ENCODE results near the gene PHF12. TPM values are rescaled to one million over a fixed set of nuclear protein-coding genes. Genes with fewer than 3 reads are reported as not detected.

PHF12 gene
- total and polyA plus RNA-seq, 9 donors, result 22.7 to 62.7 (median 48.6) TPM

GRCh38 chr17:28944862-28945741, 6.2 kb downstream of the PHF12 start:
- DNase-seq, result no peak
- TF ChIP-seq CTCF (IDR thresholded peaks at IDR 0.05) (no peak), EP300 (IDR thresholded peaks at IDR 0.05) (no peak), POLR2A (IDR thresholded peaks at IDR 0.05) (no peak)
- Histone ChIP-seq H3K27me3 (no peaks in the 10 kb centered on the region), H3K4me1 (ENCODE audit: insufficient read depth) (peaks cover 12% of the 10 kb centered on the region), H3K36me3 (no peaks in the 10 kb centered on the region), H3K4me3 (no peak overlapping the region), H3K27ac (no peak overlapping the region), H3K9me3 (no peaks in the 10 kb centered on the region)
- intact Hi-C loops (cut with DNase I), result no loop called here
- WGBS, 3 donors, result 10 to 24% (median 18%) methylated on average over 8 of the region's 8 CpGs

GRCh38 chr17:28944343-28944742, 7.0 kb downstream of the PHF12 start:
- WGBS, 3 donors, result 85 to 87% (median 85%) methylated on average over 4 of the region's 4 CpGs
- no peak for TF ChIP-seq CTCF (IDR thresholded peaks at IDR 0.05)
- TF ChIP-seq EP300 (IDR thresholded peaks at IDR 0.05), result no peak
- TF ChIP-seq POLR2A (IDR thresholded peaks at IDR 0.05), result no peak
- Histone ChIP-seq H3K4me3 (no peak overlapping the region), H3K9me3 (no peaks in the 10 kb centered on the region), H3K27me3 (no peaks in the 10 kb centered on the region), H3K36me3 (no peaks in the 10 kb centered on the region), H3K27ac (no peak overlapping the region), H3K4me1 (ENCODE audit: insufficient read depth) (peaks cover 12% of the 10 kb centered on the region)
- intact Hi-C loops (cut with DNase I), result no loop called here
- no peak for DNase-seq

- no peaks in the 10 kb centered on the region for H3K36me3 ChIP-seq
- no peaks in the 10 kb centered on the region for H3K9me3 ChIP-seq
- WGBS, 3 donors, result 87 to 94% (median 90%) methylated on average over 2 of the region's 2 CpGs
- intact Hi-C loops (cut with DNase I), result no loop called here
- no peaks in the 10 kb centered on the region for H3K27me3 ChIP-seq
- TF ChIP-seq POLR2A (IDR thresholded peaks at IDR 0.05) (no peak), CTCF (IDR thresholded peaks at IDR 0.05) (no peak), EP300 (IDR thresholded peaks at IDR 0.05) (no peak)
- H3K4me1 ChIP-seq (ENCODE audit: insufficient read depth), result peaks cover 14% of the 10 kb centered on the region
- no peak overlapping the region for H3K27ac ChIP-seq
- DNase-seq, result no peak
- no peak overlapping the region for H3K4me3 ChIP-seq
These were observed 8.4 kb downstream of the PHF12 start for GRCh38 chr17:28942925-28943324.

GRCh38 chr17:28941251-28941650, 10.1 kb downstream of the PHF12 start:
- DNase-seq, result no peak
- no peak overlapping the region for H3K27ac ChIP-seq
- intact Hi-C loops (cut with DNase I), result no loop called here
- H3K36me3 ChIP-seq, result no peaks in the 10 kb centered on the region
- H3K27me3 ChIP-seq, result no peaks in the 10 kb centered on the region
- TF ChIP-seq EP300 (IDR thresholded peaks at IDR 0.05), result no peak
- no peak for TF ChIP-seq CTCF (IDR thresholded peaks at IDR 0.05)
- TF ChIP-seq POLR2A (IDR thresholded peaks at IDR 0.05), result no peak
- H3K4me3 ChIP-seq, result no peak overlapping the region
- peaks cover 16% of the 10 kb centered on the region for H3K4me1 ChIP-seq (ENCODE audit: insufficient read depth)
- WGBS, 3 donors, result 91 to 96% (median 95%) methylated on average over 1 of the region's 1 CpG
- no peaks in the 10 kb centered on the region for H3K9me3 ChIP-seq
